ENCODE measurements around the gene CIT. TPM values are rescaled to one million over a fixed set of nuclear protein-coding genes. Genes with fewer than 3 reads are reported as not detected.

The CIT gene
- total and polyA plus RNA-seq, 2 donors (not counting 1 experiment from before 2014, with no cell fraction given), result 6.8 to 25.4 TPM

DNA sequence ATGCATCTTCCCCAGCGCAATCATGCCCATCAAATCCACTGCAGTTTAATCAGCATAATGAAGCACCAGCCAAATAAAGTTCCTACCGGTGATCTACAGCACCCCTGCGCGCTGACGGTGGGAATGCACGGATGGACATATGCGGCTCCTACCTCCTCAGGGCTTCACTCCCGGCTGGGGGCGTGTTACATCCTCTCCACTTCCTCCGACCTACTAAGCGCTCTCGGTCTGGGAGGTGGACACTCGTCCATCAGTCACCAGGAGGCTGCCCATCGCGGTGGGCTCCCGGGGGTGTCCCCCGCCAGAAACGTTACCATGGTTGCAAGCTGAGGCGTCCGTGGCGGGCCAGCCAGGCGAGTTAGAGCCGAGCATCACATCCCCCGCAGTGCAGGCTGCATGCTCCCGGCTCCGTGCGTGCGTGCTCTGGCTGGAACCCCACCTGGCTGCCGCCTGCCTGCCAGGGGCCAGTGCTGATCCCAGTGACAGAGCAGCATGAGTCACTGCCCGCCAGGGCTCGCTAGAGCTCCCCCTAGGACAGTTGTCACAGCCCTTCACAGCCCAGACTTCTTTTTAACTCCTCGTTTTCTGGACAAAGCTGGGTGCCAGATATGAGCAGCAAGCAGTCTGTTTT, 73.0 kb downstream of the CIT start:
- peak overlapping the region; percentile 17 to 68 (median 54) for H3K4me3 ChIP-seq (replicated peaks in 1 of 4; ENCODE audit: control extremely low read depth in 1 of 4, insufficient read depth in 1 of 4, low read depth in 3 of 4, low read length in 4 of 4)
- H4K20me1 ChIP-seq (ENCODE audit: control insufficient read depth, extremely low read depth, insufficient read depth, low read length), result no peaks in the 10 kb centered on the region
- peaks cover 3% of the 10 kb centered on the region for H3K4me1 ChIP-seq (ENCODE audit: control insufficient read depth, extremely low read depth, insufficient read depth, low read length)
- H3K9me3 ChIP-seq (ENCODE audit: control insufficient read depth, insufficient read depth, low read depth, low read length), result no peaks in the 10 kb centered on the region
- peak overlapping the region; percentile 82 for H3K4me2 ChIP-seq (ENCODE audit: extremely low read depth, insufficient read depth, low read length)
- H3K36me3 ChIP-seq (ENCODE audit: control insufficient read depth, insufficient read depth, low read length), result peaks cover 2% of the 10 kb centered on the region
- H3K27me3 ChIP-seq (ENCODE audit: control insufficient read depth, insufficient read depth, low read length), result no peaks in the 10 kb centered on the region
- peaks cover 10% of the 10 kb centered on the region for H3K79me2 ChIP-seq (ENCODE audit: control insufficient read depth, insufficient read depth, low read length)
- TF ChIP-seq EZH2 (IDR thresholded peaks at IDR 0.05; ENCODE audit: low read length, missing control alignments) (no peak), CTCF (conservative IDR thresholded peaks at IDR 0.05 in 1 of 2, IDR thresholded peaks at IDR 0.05 in 1 of 2; ENCODE audit: low read depth in 1 of 2, low read length in 2 of 2) (peak; percentile 33 to 36)
- DNase-seq (ENCODE audit: low read depth in 2 of 2), result peak; percentile 57 to 75
- H3K27ac ChIP-seq (ENCODE audit: insufficient read depth, low read length), result peak overlapping the region; percentile 35
- H3K9ac ChIP-seq (ENCODE audit: insufficient read depth, low read length), result no peak overlapping the region
- H2AFZ ChIP-seq (ENCODE audit: low read length), result peak overlapping the region; percentile 76

DNA sequence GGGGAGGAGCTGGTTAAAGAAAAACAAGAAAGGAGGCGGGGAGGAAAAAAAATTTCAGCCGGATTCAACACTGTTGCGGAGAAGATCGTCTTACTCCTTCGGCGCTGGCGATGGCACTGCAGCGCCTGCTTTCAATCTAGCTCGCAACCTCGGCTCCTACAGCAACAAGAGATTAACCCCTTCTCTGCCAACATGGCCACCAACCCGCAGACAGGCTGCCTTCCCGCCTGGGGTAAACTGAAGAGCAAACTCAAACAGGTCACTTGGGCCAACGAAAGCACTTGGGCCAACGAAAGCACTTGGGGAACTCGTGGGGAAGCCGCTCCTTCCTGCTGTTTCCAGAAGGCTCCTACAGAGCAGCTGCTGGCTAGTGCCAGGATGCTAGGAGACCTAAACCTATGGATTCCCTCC, 73.7 kb downstream of the CIT start:
- peak; percentile 48 to 77 for DNase-seq (ENCODE audit: low read depth in 2 of 2)
- H3K79me2 ChIP-seq (ENCODE audit: control insufficient read depth, insufficient read depth, low read length), result peaks cover 10% of the 10 kb centered on the region
- peak overlapping the region; percentile 82 for H3K4me2 ChIP-seq (ENCODE audit: extremely low read depth, insufficient read depth, low read length)
- no peaks in the 10 kb centered on the region for H4K20me1 ChIP-seq (ENCODE audit: control insufficient read depth, extremely low read depth, insufficient read depth, low read length)
- no peaks in the 10 kb centered on the region for H3K9me3 ChIP-seq (ENCODE audit: control insufficient read depth, insufficient read depth, low read depth, low read length)
- TF ChIP-seq EZH2 (IDR thresholded peaks at IDR 0.05; ENCODE audit: low read length, missing control alignments) (no peak), CTCF (conservative IDR thresholded peaks at IDR 0.05 in 1 of 2, IDR thresholded peaks at IDR 0.05 in 1 of 2; ENCODE audit: low read depth in 1 of 2, low read length in 2 of 2) (peak in 1 of 2 donors; percentile 5)
- H3K36me3 ChIP-seq (ENCODE audit: control insufficient read depth, insufficient read depth, low read length), result peaks cover 2% of the 10 kb centered on the region
- H3K27ac ChIP-seq (ENCODE audit: insufficient read depth, low read length), result peak overlapping the region; percentile 11
- no peak overlapping the region for H3K9ac ChIP-seq (ENCODE audit: insufficient read depth, low read length)
- peaks cover 3% of the 10 kb centered on the region for H3K4me1 ChIP-seq (ENCODE audit: control insufficient read depth, extremely low read depth, insufficient read depth, low read length)
- peak overlapping the region; percentile 74 for H2AFZ ChIP-seq (ENCODE audit: low read length)
- H3K27me3 ChIP-seq (ENCODE audit: control insufficient read depth, insufficient read depth, low read length), result no peaks in the 10 kb centered on the region
- H3K4me3 ChIP-seq (replicated peaks in 1 of 4; ENCODE audit: control extremely low read depth in 1 of 4, insufficient read depth in 1 of 4, low read depth in 3 of 4, low read length in 4 of 4), result peak overlapping the region; percentile 17 to 68 (median 54)

DNA sequence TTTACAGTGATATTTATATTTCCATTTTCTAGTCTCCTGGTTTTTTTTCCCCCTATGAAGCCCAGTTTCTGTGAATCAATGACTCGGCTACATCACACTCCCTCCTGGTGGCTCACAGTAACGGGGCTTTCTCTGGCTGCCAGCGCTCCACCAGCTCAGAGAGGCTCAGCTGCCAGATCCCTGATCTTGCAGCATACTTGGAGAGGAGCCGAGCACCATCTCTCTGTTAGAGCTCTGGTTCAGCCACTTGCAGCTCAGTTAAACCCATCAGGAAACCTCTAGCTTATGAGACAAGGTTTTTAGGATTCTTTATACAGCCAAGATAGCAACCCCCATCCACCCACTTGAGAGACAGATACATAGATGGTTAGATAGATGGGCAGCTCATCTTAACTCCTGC, 74.6 kb downstream of the CIT start:
- H3K79me2 ChIP-seq (ENCODE audit: control insufficient read depth, insufficient read depth, low read length), result peaks cover 9% of the 10 kb centered on the region
- no peak overlapping the region for H3K27ac ChIP-seq (ENCODE audit: insufficient read depth, low read length)
- DNase-seq (ENCODE audit: low read depth in 2 of 2), result peak; percentile 45 to 76
- H3K27me3 ChIP-seq (ENCODE audit: control insufficient read depth, insufficient read depth, low read length), result no peaks in the 10 kb centered on the region
- no peak overlapping the region for H2AFZ ChIP-seq (ENCODE audit: low read length)
- peaks cover 2% of the 10 kb centered on the region for H3K36me3 ChIP-seq (ENCODE audit: control insufficient read depth, insufficient read depth, low read length)
- H3K4me2 ChIP-seq (ENCODE audit: extremely low read depth, insufficient read depth, low read length), result peak overlapping the region; percentile 32
- H4K20me1 ChIP-seq (ENCODE audit: control insufficient read depth, extremely low read depth, insufficient read depth, low read length), result no peaks in the 10 kb centered on the region
- H3K4me1 ChIP-seq (ENCODE audit: control insufficient read depth, extremely low read depth, insufficient read depth, low read length), result peaks cover 3% of the 10 kb centered on the region
- TF ChIP-seq EZH2 (IDR thresholded peaks at IDR 0.05; ENCODE audit: low read length, missing control alignments), result no peak
- peak in 1 of 2 donors; percentile 14 for TF ChIP-seq CTCF (conservative IDR thresholded peaks at IDR 0.05 in 1 of 2, IDR thresholded peaks at IDR 0.05 in 1 of 2; ENCODE audit: low read depth in 1 of 2, low read length in 2 of 2)
- H3K9ac ChIP-seq (ENCODE audit: insufficient read depth, low read length), result no peak overlapping the region
- H3K9me3 ChIP-seq (ENCODE audit: control insufficient read depth, insufficient read depth, low read depth, low read length), result no peaks in the 10 kb centered on the region
- peak overlapping the region in 1 of 4 experiments; percentile 68 for H3K4me3 ChIP-seq (replicated peaks in 1 of 4; ENCODE audit: control extremely low read depth in 1 of 4, insufficient read depth in 1 of 4, low read depth in 3 of 4, low read length in 4 of 4)

Data from fibroblast of lung (primary cell).